ENCODE results near the gene ADCK1. TPM values are rescaled to one million over a fixed set of nuclear protein-coding genes. Genes with fewer than 3 reads are reported as not detected.

ADCK1 gene
- total RNA-seq, 4 donors from 2014 or later = 3.8 to 11.1 (median 6.8) TPM

DNA sequence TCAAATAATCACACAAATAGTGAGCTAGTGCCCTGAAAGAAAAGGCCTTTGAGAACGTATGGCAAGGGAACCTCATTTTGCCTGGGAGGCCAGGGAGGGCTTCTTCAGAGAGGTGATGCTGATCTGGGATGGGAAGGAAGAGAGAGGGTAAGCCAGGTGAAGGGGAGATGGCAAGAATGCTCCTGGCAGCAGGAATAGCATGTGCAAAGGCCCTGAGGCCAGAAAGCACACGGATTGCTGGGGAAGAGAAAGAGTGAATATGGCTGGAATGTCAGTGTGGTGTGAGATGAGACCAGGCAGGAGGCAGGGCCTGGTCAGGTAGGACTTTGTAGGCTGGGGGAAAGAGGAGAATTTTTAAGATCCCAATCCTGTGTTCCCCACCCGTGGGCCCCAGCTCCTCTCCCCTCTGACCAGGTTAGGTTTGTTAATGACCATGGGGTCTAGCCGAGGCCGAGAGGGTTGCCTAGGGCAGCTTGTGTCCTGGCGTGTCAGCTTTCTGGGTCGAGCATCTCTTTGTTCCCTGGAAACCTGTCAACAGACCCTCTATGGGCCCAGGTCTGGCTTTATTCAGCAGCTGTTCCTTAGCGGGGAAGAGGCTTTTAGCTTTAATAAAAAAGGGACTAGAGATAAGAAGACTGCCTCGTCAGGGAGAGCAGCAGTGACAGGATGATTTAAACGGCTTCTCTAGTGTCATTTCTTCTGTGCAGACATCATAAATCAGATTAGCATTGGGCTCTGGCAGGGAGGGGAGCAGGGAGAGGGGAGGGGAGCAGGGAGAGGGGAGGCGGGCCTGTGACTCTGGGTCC, 123.4 kb downstream of the ADCK1 start:
- no peak overlapping the region for H3K4me3 ChIP-seq
- peaks cover 0 to 45% of the 10 kb centered on the region in 2 donors for H3K36me3 ChIP-seq
- no peaks in the 10 kb centered on the region for H3K9me3 ChIP-seq
- TF ChIP-seq POLR2A (IDR thresholded peaks at IDR 0.05) = no peak
- TF ChIP-seq, protein P1, sequence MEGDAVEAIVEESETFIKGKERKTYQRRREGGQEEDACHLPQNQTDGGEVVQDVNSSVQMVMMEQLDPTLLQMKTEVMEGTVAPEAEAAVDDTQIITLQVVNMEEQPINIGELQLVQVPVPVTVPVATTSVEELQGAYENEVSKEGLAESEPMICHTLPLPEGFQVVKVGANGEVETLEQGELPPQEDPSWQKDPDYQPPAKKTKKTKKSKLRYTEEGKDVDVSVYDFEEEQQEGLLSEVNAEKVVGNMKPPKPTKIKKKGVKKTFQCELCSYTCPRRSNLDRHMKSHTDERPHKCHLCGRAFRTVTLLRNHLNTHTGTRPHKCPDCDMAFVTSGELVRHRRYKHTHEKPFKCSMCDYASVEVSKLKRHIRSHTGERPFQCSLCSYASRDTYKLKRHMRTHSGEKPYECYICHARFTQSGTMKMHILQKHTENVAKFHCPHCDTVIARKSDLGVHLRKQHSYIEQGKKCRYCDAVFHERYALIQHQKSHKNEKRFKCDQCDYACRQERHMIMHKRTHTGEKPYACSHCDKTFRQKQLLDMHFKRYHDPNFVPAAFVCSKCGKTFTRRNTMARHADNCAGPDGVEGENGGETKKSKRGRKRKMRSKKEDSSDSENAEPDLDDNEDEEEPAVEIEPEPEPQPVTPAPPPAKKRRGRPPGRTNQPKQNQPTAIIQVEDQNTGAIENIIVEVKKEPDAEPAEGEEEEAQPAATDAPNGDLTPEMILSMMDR (IDR thresholded peaks at IDR 0.05) = no peak
- TF ChIP-seq POLR2AphosphoS5 (IDR thresholded peaks at IDR 0.05) = no peak
- no peak for TF ChIP-seq EP300 (IDR thresholded peaks at IDR 0.05)
- H3K27ac ChIP-seq = no peak overlapping the region
- no peaks in the 10 kb centered on the region for H3K27me3 ChIP-seq
- ATAC-seq = no peak
- 57 to 75% methylated on average over 5 to 6 of the region's 11 CpGs for WGBS, 2 donors (ENCODE audit: low coverage in 1 of 2)
- no peaks in the 10 kb centered on the region for H3K4me1 ChIP-seq

GRCh38 chr14:77924141-77924948, 124.4 kb downstream of the ADCK1 start:
- H3K9me3 ChIP-seq = no peaks in the 10 kb centered on the region
- WGBS, 2 donors (ENCODE audit: low coverage in 1 of 2) = 80 to 92% methylated on average over 1 to 20 of the region's 22 CpGs
- TF ChIP-seq POLR2A (IDR thresholded peaks at IDR 0.05) (no peak), POLR2AphosphoS5 (IDR thresholded peaks at IDR 0.05) (no peak), EP300 (IDR thresholded peaks at IDR 0.05) (no peak)
- TF ChIP-seq, protein P1 (IDR thresholded peaks at IDR 0.05) = no peak
- peaks cover 0 to 45% of the 10 kb centered on the region in 2 donors for H3K36me3 ChIP-seq
- no peak for ATAC-seq
- H3K4me1 ChIP-seq = no peaks in the 10 kb centered on the region
- no peak overlapping the region for H3K27ac ChIP-seq
- H3K27me3 ChIP-seq = no peaks in the 10 kb centered on the region
- no peak overlapping the region for H3K4me3 ChIP-seq

GRCh38 chr14:77926942-77927341, 127.0 kb downstream of the ADCK1 start:
- Histone ChIP-seq H3K27ac (no peak overlapping the region), H3K4me3 (no peak overlapping the region), H3K36me3 (peaks cover 0 to 66% of the 10 kb centered on the region in 2 donors), H3K4me1 (no peaks in the 10 kb centered on the region), H3K9me3 (no peaks in the 10 kb centered on the region), H3K27me3 (no peaks in the 10 kb centered on the region)
- TF ChIP-seq EP300 (IDR thresholded peaks at IDR 0.05) (no peak), POLR2AphosphoS5 (IDR thresholded peaks at IDR 0.05) (no peak), POLR2A (IDR thresholded peaks at IDR 0.05) (no peak)
- TF ChIP-seq, protein P1 (IDR thresholded peaks at IDR 0.05) = no peak
- WGBS, 2 donors (ENCODE audit: low coverage in 1 of 2) = 96% methylated on average over 5 to 8 of the region's 9 CpGs
- ATAC-seq = no peak

DNA sequence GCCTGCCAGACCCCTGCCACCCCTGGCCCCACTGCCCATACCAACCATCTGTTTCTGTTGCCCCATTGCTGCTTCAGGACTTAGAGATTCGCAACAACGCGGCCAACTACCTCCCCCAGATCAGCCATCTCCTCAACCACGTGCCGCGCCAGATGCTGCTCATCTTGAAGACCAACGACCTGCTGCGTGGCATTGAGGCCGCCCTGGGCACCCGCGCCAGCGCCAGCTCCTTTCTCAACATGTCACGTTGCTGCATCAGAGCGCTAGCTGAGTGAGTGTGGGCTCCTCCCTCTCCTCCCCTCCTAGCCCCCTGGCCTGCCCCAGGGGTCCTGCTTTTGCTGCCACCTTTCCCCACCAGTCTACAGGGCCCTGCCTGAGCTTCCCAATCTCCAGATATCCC, 131.5 kb downstream of the ADCK1 start:
- no peak for ATAC-seq
- H3K36me3 ChIP-seq = peaks cover 0 to 83% of the 10 kb centered on the region in 2 donors
- H3K27me3 ChIP-seq = no peaks in the 10 kb centered on the region
- peaks cover 0 to 16% (median 0%) of the 10 kb centered on the region in 3 donors for H3K9me3 ChIP-seq
- WGBS, 2 donors (ENCODE audit: low coverage in 1 of 2) = 93 to 94% methylated on average over 3 to 14 of the region's 14 CpGs
- TF ChIP-seq, protein P1 (IDR thresholded peaks at IDR 0.05) = no peak
- TF ChIP-seq EP300 (IDR thresholded peaks at IDR 0.05) (no peak), POLR2AphosphoS5 (IDR thresholded peaks at IDR 0.05) (no peak), POLR2A (IDR thresholded peaks at IDR 0.05) (no peak)
- no peak overlapping the region for H3K4me3 ChIP-seq
- H3K4me1 ChIP-seq = no peaks in the 10 kb centered on the region
- no peak overlapping the region for H3K27ac ChIP-seq
